Vagina (tissue), 2 donors: ENCODE results near the gene CMSS1. TPM values are rescaled to one million over a fixed set of nuclear protein-coding genes. Genes with fewer than 3 reads are reported as not detected.

ENCODE experiments used
- DNase-seq, 2 donors: peaks; one replicate each; pipeline ENCODE4 v3.0.0-alpha.2; 2017; ENCODE audit errors: extremely low spot score in 2 of 2
- H3K27ac ChIP-seq: fragments of 200-600 bp; sonication (generic); one replicate; pipeline ENCODE4 v1.5.1; 2019
- H3K27me3 ChIP-seq: fragments of 200-600 bp; sonication (generic); one replicate; pipeline ENCODE4 v1.5.1; 2019
- H3K36me3 ChIP-seq, 2 donors: fragments of 200-600 bp; sonication (generic); one replicate each; pipeline ENCODE4 v1.5.1; 2017 to 2019
- H3K4me1 ChIP-seq: fragments of 200-600 bp; sonication (generic); one replicate; pipeline ENCODE4 v1.5.1; 2019
- H3K4me3 ChIP-seq, 2 donors: fragments of 200-600 bp; sonication (generic); 1 replicate in 1 of 2; 2 replicates in 1 of 2; pipeline ENCODE4 v1.5.1; 2016 to 2019
- H3K9me3 ChIP-seq: fragments of 200-600 bp; sonication (generic); one replicate; pipeline ENCODE4 v1.5.1; 2019
- POLR2A ChIP-seq, 2 donors: fragments of 450-650 bp; IDR thresholded peaks; one replicate each; pipeline ENCODE4 v1.6.1; 2017; ENCODE audit warnings: antibody characterized with exemption in 2 of 2, mild to moderate bottlenecking in 2 of 2, moderate library complexity in 2 of 2
- POLR2AphosphoS5 ChIP-seq, 2 donors: sonication (generic); formaldehyde crosslinking; IDR thresholded peaks; one replicate each; pipeline ENCODE4 v1.9.0; 2017; ENCODE audit warnings: antibody characterized with exemption in 2 of 2, mild to moderate bottlenecking in 2 of 2, low read depth in 1 of 2; ENCODE audit not compliant: insufficient read depth in 1 of 2
- intact Hi-C: fragments of 100-400 bp; cut with DNase I; formaldehyde crosslinking; loops from one replicate; pipeline ENCODE4 v1.15.1; 2023
- total RNA-seq: library from RNA; depleted of rRNA; stranded (reverse); fragments of >200 nt; gene quantifications from one replicate; pipeline ENCODE4 v1.2.3, GENCODE V29; 2016
- TF ChIP-seq, protein P1 (sequence below), 3 experiments: fragments of 450-650 bp in 2 of 3; fragments of 200-600 bp in 1 of 3; sonication (generic) in 1 of 3; IDR thresholded peaks; one replicate each; pipeline ENCODE4 v1.5.1; 2017 to 2019; ENCODE audit warnings: antibody characterized with exemption in 3 of 3, mild to moderate bottlenecking in 2 of 3, moderate library complexity in 2 of 3

The CMSS1 gene
- total RNA-seq, 1 donor from 2014 or later: 21.4 TPM

DNA sequence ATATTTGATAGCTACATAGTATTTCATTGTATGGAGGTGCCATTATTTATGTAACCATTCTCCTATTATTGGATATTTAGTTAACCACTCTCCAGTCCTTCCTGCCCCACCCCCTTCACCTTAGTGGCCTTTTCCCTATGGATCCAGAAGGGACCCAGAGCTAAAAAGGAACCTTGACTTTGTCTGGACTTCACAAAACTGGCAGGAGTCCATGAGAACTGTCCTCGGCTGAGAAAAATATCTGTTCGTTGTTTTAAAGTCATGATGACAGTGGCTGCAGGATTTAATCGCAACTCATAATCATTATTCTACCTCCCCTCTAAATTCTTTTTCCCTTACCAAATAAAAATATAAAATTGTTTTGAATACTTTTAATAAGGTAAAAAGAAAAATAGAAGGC is 129.7 kb downstream of the CMSS1 start:
- Histone ChIP-seq H3K27ac (no peak overlapping the region), H3K36me3 (no peaks in the 10 kb centered on the region), H3K4me3 (no peak overlapping the region), H3K4me1 (peaks cover 23% of the 10 kb centered on the region), H3K27me3 (no peaks in the 10 kb centered on the region), H3K9me3 (no peaks in the 10 kb centered on the region)
- TF ChIP-seq POLR2AphosphoS5 (IDR thresholded peaks at IDR 0.05; ENCODE audit: insufficient read depth in 1 of 2, low read depth in 1 of 2) (no peak), POLR2A (IDR thresholded peaks at IDR 0.05) (no peak)
- TF ChIP-seq, protein P1, sequence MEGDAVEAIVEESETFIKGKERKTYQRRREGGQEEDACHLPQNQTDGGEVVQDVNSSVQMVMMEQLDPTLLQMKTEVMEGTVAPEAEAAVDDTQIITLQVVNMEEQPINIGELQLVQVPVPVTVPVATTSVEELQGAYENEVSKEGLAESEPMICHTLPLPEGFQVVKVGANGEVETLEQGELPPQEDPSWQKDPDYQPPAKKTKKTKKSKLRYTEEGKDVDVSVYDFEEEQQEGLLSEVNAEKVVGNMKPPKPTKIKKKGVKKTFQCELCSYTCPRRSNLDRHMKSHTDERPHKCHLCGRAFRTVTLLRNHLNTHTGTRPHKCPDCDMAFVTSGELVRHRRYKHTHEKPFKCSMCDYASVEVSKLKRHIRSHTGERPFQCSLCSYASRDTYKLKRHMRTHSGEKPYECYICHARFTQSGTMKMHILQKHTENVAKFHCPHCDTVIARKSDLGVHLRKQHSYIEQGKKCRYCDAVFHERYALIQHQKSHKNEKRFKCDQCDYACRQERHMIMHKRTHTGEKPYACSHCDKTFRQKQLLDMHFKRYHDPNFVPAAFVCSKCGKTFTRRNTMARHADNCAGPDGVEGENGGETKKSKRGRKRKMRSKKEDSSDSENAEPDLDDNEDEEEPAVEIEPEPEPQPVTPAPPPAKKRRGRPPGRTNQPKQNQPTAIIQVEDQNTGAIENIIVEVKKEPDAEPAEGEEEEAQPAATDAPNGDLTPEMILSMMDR (IDR thresholded peaks at IDR 0.05): no peak
- intact Hi-C loops: loop anchor here (10.0 kb wide), 2 partner anchors 73 to 97 kb away; no protein-coding TSS in a partner anchor
- no peak for DNase-seq

DNA sequence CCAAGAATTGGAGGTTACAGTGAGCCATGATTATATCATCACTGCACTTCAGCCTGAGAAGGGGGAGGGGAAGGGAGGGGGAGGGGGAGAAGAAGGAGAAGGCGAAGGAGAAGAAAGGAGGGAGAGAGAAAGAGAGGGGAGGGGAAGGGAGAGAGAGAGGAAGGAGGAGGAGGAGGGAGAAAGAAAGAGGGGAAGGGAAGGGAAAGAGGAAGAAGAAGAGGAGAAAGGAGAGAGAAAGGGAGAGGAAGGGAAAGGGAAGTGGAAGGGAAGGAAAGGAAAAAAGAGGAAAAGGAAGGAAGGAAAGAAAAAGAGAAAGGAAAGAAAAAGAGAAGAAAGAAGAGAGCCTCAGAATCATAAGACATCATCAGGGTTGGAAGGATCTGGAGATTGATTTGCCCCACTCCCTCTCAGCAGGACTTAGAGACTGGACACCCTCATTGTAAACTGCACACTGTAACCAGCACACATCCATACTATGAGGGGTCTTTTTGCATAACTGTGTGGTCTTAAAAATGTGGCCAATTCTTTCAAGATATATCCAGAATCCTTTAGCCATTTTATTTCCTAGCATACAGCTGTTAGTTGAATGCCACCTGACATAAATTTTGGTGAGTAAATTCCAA is 130.9 kb downstream of the CMSS1 start:
- intact Hi-C loops: loop anchor here (10.0 kb wide), 2 partner anchors 74 to 96 kb away; no protein-coding TSS in a partner anchor
- TF ChIP-seq POLR2A (IDR thresholded peaks at IDR 0.05) (no peak), POLR2AphosphoS5 (IDR thresholded peaks at IDR 0.05; ENCODE audit: insufficient read depth in 1 of 2, low read depth in 1 of 2) (no peak)
- TF ChIP-seq, protein P1 (IDR thresholded peaks at IDR 0.05): no peak
- Histone ChIP-seq H3K4me3 (no peak overlapping the region), H3K4me1 (peaks cover 22% of the 10 kb centered on the region), H3K9me3 (no peaks in the 10 kb centered on the region), H3K27me3 (no peaks in the 10 kb centered on the region), H3K36me3 (no peaks in the 10 kb centered on the region), H3K27ac (no peak overlapping the region)
- DNase-seq: no peak

DNA sequence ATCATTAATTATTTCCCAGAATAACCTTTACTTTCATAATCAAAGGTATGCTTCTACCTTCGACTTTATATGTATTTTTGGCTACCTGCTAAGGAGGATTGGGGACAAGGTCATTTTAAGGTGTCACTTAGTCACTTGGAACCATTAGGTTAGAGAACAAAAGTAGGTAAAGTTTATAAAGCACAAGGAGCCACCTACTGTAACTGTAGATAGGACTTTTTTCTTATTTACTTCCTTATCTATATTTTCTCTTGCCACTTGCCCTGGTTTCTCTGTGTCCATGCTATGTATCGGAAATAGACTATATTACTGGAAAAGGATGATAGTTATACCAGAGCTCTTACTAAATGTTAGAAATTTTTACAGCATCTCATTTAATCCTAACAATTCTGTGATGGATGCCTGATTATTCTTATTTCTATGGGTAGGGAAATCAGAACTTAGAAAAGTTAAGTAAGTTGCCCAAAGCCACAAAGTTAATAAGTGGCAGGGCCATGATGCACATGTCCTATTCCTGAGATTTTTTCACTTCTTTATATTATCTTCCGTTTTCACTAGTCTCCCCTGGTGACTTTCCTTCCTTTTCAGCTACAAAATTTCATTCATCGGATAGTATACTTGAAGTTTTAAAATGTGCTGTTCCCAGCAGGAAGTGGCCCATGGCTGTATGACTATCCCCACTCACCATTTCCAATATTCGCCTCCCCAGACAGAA is 132.5 kb downstream of the CMSS1 start:
- Histone ChIP-seq H3K4me3 (no peak overlapping the region), H3K4me1 (peaks cover 7% of the 10 kb centered on the region), H3K27me3 (no peaks in the 10 kb centered on the region), H3K27ac (no peak overlapping the region), H3K9me3 (no peaks in the 10 kb centered on the region), H3K36me3 (no peaks in the 10 kb centered on the region)
- no peak for TF ChIP-seq POLR2AphosphoS5 (IDR thresholded peaks at IDR 0.05; ENCODE audit: insufficient read depth in 1 of 2, low read depth in 1 of 2)
- TF ChIP-seq, protein P1 (IDR thresholded peaks at IDR 0.05): no peak
- no peak for TF ChIP-seq POLR2A (IDR thresholded peaks at IDR 0.05)
- DNase-seq: no peak
- intact Hi-C loops: loop anchor here (10.0 kb wide), 2 partner anchors 75 to 95 kb away; no protein-coding TSS in a partner anchor

DNA sequence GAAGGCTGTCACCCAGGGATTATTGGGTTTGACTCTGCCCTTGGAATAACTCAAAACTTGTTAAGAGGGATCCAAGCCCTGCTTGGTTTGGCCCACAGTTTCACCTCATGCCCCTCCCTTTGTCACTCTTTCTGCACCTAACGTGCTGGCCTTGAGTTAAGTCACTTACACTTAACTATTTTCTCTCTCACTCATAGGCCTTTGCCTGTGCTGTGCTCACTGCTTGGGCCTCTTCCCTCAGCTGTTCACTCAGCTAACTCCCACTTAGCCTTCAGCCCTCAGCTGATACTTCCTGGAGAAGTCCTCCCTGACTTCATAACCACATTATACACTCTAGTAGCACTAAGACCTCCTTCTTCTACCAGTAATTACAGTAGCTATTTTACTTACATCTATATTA is 133.3 kb downstream of the CMSS1 start:
- no peaks in the 10 kb centered on the region for H3K4me1 ChIP-seq
- TF ChIP-seq POLR2A (IDR thresholded peaks at IDR 0.05) (no peak), POLR2AphosphoS5 (IDR thresholded peaks at IDR 0.05; ENCODE audit: insufficient read depth in 1 of 2, low read depth in 1 of 2) (no peak)
- TF ChIP-seq, protein P1 (IDR thresholded peaks at IDR 0.05): no peak
- DNase-seq: no peak
- intact Hi-C loops: no loop called here
- H3K27me3 ChIP-seq: no peaks in the 10 kb centered on the region
- no peaks in the 10 kb centered on the region for H3K36me3 ChIP-seq
- no peaks in the 10 kb centered on the region for H3K9me3 ChIP-seq
- H3K4me3 ChIP-seq: no peak overlapping the region
- H3K27ac ChIP-seq: no peak overlapping the region

DNA sequence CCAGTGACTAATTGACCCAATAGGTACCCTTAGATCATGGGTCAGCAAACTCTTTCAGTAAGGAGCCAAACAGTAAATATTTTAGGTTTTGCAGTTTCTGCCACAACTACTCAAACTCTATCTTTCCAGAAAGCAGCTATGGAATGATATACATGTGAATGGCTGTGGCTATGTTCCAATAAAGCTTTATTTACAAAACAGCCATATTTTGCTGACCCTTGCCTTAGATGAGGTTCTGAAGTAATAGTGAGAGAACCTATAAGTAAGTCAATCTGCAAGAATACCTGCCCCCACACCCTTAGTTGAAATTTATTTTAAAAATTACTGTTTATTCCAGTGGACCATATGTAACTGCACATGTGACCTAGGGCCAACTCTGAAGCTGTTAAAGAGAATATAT is 134.0 kb downstream of the CMSS1 start:
- H3K4me1 ChIP-seq: no peaks in the 10 kb centered on the region
- no peaks in the 10 kb centered on the region for H3K9me3 ChIP-seq
- no peak for TF ChIP-seq POLR2AphosphoS5 (IDR thresholded peaks at IDR 0.05; ENCODE audit: insufficient read depth in 1 of 2, low read depth in 1 of 2)
- TF ChIP-seq POLR2A (IDR thresholded peaks at IDR 0.05): no peak
- TF ChIP-seq, protein P1 (IDR thresholded peaks at IDR 0.05): no peak

More for the DNA sequence above, 134.0 kb downstream of the CMSS1 start:
- no peaks in the 10 kb centered on the region for H3K27me3 ChIP-seq
- no peak overlapping the region for H3K4me3 ChIP-seq
- H3K27ac ChIP-seq: no peak overlapping the region
- intact Hi-C loops: no loop called here
- H3K36me3 ChIP-seq: no peaks in the 10 kb centered on the region
- DNase-seq: no peak
